HG03354 (cell line): ENCODE measurements around the gene DLGAP1.

Source experiments
- ATAC-seq: cut with Tn5 transposase; IDR thresholded peaks from one replicate; pipeline ENCODE4 v1.9.1; 2021; ENCODE audit warnings: mild to moderate bottlenecking; ENCODE audit not compliant: unreplicated experiment, poor library complexity, severe bottlenecking

The DLGAP1 gene

DNA sequence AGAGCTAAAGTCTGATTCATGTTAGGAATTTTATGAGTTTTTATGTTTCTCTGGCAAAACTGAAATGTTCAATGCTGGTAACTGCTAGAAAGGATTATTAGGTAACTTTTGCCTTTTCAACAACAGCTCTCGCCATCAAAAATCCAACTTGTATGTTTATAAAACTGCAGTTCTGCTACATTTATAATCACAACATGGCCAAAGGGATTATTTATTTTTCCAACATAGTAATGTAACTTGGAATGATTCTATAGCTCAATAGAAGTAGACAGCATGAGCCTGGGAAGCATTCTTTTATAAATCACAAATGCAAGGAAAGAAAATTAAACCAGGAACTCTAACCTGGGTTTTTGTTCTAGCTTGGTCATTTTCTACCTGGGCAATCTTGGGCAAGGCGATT is 534.3 kb downstream of the DLGAP1 start:
- ATAC-seq: no peak

GRCh38 chr18:3919396-3920061 is 535.6 kb downstream of the DLGAP1 start:
- ATAC-seq: no peak

- no peak for ATAC-seq
Measured at GRCh38 chr18:3916082-3916481, 539.0 kb downstream of the DLGAP1 start.

GRCh38 chr18:3914833-3915610 is 540.1 kb downstream of the DLGAP1 start:
- ATAC-seq: peak; percentile 66

- ATAC-seq: no peak
Measured at GRCh38 chr18:3914109-3914508, 541.0 kb downstream of the DLGAP1 start.

- ATAC-seq: no peak
Measured at GRCh38 chr18:3912705-3913104, 542.4 kb downstream of the DLGAP1 start.

GRCh38 chr18:3911413-3911812 is 543.7 kb downstream of the DLGAP1 start:
- no peak for ATAC-seq

DNA sequence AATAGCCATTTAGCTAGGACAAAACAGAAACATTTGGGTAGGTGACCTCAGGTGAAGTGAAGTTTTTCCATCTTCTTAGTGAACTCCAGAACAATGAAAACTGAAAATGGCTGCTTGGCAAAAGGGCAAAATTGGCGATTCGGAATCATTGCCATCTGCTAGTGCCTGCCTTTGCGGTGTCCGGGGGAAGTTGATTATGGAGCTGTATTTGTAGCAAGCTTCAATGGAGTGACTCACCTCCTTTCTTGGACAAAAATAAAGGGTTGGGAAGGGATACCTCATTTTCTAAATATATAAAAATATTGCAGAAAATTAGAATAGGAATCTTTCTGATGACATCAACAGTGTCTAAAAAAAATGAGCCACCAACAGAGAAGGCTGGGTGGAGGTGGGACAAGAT is 544.6 kb downstream of the DLGAP1 start:
- ATAC-seq: no peak

GRCh38 chr18:3907955-3908354 is 547.2 kb downstream of the DLGAP1 start:
- no peak for ATAC-seq

DNA sequence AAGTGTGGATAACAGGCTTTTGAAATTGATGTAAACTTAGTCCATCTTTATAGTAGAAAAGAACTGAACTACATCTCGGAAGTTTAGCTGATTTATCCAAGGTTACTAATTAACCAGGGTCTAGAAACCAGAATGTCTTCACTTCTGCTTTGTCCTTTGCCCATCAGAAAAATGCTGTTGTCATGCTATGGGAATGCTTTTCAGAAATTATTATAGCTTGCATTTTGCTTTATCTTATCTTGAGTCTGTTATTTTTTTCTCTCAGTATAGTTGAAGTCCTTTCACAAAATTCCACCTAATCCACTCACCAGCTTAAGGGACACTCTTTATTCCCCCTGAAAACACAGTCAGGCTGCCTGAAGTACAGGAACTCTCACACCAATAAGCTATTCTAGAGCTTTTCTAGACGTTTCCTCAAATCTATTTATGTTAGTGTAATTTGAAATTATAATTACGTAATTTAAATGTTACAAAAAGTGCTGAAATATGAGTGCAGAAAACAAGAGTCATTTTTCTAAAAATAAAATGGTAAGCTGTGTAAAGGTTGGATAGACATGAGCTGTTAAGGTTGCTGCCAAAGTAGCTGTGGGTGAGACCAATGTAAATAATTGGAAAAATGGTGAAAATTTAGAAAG is 548.9 kb downstream of the DLGAP1 start:
- ATAC-seq: peak; percentile 57

DNA sequence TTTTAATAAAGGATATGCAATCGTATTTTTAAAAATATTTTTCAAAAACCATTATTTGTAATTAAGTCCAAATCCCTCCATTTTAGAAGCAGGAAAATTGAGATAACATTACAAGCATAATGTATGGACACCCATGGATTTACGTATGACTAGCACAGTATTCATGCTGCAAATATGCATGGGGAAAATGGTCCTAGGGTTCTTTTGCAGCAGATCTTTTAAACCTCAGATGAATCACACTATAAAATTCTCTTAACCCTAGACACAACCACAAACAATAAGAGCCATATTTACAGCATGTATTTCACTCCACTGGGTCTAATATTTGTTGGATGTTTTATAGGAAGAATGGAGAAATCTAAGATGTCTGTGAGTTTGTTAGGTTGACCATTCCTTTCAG is 551.8 kb downstream of the DLGAP1 start:
- ATAC-seq: no peak

GRCh38 chr18:3902676-3903075 is 552.4 kb downstream of the DLGAP1 start:
- no peak for ATAC-seq

GRCh38 chr18:3901811-3902210 is 553.3 kb downstream of the DLGAP1 start:
- ATAC-seq: no peak

DNA sequence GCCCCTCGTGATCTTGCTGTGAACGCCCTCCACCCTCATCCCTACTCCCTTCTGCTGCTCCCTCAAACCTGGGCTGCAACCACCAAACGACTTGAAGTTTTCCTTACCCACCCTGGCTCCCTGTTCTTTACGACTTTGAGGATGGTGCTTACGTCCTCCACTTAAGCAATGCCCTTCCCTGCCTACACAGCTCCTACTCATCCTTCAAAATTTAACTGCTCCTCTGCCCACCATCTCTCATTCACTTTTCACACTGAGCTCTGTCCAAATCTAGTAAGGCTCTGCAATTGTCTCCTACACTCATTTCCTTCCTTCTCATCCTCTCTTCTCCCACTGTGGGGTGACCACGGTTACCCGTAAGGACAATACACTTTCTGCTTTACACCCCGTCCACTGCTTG is 554.1 kb downstream of the DLGAP1 start:
- no peak for ATAC-seq

DNA sequence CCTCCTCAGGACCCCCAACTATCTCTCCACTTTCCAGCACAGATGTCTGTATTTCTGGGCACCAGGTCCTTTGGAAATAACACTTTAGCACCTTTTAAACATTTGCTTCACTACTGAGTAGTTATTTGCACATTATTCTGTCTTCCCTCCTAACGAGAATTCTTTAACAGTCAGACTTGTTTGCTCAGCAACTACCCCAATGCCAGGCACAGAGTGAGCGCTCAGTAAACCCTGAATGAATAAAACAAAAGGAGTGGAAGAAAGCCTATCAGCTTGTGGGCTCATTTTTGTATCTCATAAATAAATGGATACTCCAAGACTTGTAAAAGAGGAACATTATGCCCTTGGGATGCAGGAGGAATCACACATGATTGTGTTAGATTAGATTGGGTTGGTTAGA is 554.8 kb downstream of the DLGAP1 start:
- no peak for ATAC-seq

DNA sequence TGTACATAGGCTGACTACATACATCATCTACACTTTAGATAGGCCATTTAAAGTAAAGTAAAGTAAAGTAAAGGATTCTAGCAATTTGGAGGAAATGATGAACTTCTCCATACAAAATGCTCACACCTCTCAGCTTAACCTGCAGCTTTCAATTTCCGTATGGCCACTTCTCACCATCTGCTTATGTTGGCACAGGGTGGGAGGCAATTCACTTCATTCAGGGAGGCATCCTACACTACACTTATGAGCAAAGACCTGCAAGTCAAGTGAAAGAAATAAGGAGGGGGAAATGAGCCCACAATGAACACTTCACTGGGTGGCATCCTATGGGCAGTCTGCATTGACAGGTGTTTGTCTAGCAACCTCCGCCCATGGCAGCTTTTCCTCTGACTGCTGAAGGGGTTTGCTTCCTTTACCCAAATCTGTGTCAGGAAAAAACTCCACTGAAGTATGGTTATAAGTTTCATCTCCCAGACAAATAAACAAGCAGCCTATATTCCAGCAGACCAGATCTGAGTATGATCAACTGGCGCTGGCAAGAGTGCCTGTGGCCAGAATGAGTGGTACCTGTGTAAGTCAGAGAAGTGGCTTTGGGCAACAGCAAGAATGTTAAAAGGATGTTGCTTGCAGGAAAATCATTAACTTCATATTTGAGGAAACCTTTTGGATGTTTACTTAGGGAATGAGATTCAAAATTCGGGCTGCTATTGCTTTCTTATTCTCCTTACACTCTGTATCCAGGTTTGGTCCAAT is 556.1 kb downstream of the DLGAP1 start:
- no peak for ATAC-seq

- ATAC-seq: no peak
Measured at GRCh38 chr18:3892152-3892551, 563.0 kb downstream of the DLGAP1 start.

DNA sequence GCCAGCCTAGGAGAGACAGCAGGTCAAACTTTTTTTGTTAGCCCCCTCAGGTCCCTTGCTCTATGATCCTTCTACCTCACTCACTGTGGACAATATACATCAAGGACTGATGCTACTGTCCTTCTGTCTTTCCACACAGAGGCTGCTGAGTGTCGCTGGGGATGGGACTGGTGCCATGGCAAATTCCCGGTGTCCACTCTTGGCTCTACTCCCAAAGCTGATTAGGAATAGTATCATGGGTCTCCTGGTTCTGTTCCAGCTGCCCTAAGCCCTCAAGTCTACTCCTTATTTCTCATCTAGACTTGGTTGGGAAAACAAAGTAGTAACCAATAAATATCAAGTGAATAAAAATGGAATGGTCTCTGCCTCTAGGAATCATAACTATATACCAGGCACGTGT is 563.9 kb downstream of the DLGAP1 start:
- no peak for ATAC-seq

GRCh38 chr18:3889803-3890202 is 565.3 kb downstream of the DLGAP1 start:
- ATAC-seq: no peak

DNA sequence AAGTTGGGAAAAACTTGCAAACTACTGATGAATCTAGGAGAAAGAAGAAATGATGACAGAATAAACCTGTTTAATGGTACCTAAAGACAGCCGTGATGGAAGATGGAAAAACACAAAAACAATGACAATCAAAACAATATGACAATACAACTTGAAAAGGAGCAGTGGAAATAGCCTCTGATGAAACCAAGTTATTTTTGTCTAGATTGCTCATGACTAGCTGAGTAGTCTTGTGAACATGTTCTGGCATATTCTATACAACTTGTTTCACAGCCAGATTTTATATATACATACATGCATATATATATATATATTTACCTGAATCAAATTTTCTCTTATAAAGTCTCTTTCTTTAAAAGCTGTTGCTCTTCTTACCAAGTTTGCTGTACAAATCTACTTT is 566.0 kb downstream of the DLGAP1 start:
- ATAC-seq: no peak
